Gastrocnemius medialis (tissue), 4 donors: ENCODE measurements around the gene UNC5CL.

Experiments
- CTCF ChIP-seq, 5 experiments: fragments of 450-650 bp in 3 of 5; fragments of 200-600 bp in 2 of 5; sonication (generic) in 2 of 5; IDR thresholded peaks in 4 of 5; conservative IDR thresholded peaks in 1 of 5; 1 replicate in 4 of 5; 2 replicates in 1 of 5; pipeline ENCODE4 v1.5.1; 2016 to 2019; ENCODE audit warnings: antibody characterized with exemption in 5 of 5, mild to moderate bottlenecking in 3 of 5, moderate library complexity in 3 of 5
- POLR2A ChIP-seq, 2 donors: fragments of 450-650 bp; IDR thresholded peaks; one replicate each; pipeline ENCODE4 v1.6.1; 2017; ENCODE audit warnings: antibody characterized with exemption in 2 of 2, mild to moderate bottlenecking in 2 of 2, moderate library complexity in 2 of 2

GRCh38 chr6:41073203-41073967 is 34.4 kb upstream of the UNC5CL start:
- TF ChIP-seq CTCF (IDR thresholded peaks at IDR 0.05 in 4 of 5, conservative IDR thresholded peaks at IDR 0.05 in 1 of 5) (peak in 4 of 5 experiments; percentile 49 to 82 (median 62)), POLR2A (IDR thresholded peaks at IDR 0.05) (peak; percentile 97 to 98)
